ENCODE data around the gene VPS35L.
"Not testable (repeated sequence)": the region's sequence is repeated elsewhere in the genome, so short reads cannot be mapped to it uniquely, and the experiment has no call there.

The VPS35L gene

DNA sequence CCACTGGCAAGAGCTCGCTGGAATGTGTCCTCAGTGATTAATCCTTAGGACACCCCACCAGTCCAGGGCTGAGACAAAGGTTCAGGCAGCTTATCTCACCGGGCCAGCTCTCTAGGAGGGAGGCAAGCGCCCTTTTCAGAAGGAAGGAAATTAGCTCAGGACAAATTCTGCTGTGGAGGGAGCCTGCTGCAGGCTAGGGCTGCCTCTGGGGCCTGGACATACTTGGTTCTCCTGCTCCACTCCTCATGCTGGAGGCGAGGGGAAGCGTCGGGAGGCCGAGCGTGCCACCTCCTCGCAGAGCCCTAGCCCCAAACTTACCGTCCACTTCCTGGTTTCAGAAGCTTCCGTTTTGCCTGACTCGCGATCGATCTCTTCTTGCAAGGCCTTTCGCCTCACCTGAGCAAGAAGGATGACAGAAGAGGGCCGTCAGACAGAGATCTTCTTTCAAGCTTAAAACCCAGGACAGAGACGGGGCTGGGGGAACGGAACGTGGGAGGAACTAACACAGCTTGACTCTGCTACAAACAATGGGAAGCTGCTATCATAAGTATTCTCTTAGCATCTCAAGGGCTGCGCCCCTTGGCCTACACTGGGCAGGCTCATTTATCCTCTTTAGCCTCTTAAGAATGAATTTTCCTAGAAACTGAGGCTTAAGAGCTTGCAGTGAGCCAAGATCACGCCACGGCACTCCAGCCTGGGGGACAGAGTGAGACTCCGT, 154.8 kb downstream of the VPS35L start:
- no peak for DNase-seq

DNA sequence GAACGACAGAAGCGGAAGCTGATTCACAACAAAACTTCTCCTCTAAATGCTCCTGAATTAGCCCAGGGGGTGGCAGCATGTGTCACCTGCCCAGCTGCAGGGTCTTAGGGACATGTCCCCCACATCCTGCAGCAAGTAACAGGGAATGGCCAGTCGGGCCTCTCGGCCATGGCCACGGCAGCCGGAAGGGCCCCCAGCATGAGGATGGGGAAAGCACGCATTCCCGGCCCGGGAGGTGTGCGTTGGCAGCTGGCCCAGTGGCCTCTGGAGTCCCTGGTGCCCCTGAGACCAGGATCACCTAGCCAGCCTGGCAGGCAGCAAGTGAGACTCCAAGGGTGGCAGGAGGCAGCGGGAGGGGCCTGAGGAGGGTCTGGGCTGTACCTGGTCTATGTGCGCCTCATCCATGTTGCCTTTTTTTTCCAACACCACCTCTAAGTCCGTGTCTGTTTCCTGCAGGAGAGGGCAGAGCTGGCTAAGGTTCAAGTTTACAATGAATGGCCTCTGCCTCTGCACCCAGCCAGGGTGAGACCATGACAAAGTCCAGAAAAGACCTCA, 155.6 kb downstream of the VPS35L start:
- DNase-seq, result peak in 1 of 58 donors; percentile 21

DNA sequence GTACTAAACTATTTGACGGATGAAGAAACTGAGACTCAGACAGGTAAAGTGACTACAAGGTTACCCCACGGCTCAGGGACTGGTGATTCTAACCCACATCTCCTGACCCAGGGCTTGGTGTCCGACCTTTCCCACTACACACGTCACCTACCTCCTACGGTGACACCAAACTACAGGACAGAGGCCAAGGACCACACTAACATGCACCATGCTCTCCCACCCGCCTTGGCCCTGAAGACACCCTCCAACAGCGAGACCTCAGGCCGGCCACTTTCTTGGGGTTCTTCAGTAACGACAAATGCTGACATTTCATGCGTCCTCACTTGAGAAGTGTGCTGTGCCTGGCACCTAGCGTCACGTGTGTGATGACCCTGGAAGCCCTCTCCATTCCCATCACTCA, 156.1 kb downstream of the VPS35L start:
- DNase-seq, result no peak

DNA sequence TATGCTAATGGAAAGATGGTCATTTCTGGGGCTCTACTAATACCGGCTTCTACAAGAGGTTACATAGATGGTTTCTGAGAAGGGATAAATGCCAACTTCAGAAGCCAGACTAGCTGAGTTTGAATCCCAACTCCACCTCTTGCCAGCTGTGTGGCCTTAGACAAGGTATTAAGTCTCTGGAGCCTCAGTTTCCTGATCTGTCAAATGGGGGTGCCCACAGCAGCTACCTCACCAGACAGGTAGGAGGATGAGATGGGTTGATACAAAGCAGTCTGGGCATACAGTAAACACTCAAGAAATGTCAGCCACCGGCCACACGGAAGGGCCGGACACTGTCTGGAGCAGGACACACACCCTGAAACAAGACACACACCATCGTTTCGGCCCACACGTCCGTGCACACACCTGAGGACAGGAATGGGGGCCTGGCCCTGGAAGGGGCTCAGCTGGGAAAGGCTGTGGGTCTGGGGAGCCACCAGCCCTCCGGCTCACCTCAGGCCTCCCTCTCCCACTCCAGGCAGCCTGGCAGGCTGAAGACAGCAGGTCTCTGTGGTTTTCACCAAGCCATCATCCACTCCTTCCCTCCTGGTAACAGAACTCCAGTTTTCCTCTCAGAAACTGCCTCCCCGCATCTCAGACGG, 157.0 kb downstream of the VPS35L start:
- no peak for DNase-seq

DNA sequence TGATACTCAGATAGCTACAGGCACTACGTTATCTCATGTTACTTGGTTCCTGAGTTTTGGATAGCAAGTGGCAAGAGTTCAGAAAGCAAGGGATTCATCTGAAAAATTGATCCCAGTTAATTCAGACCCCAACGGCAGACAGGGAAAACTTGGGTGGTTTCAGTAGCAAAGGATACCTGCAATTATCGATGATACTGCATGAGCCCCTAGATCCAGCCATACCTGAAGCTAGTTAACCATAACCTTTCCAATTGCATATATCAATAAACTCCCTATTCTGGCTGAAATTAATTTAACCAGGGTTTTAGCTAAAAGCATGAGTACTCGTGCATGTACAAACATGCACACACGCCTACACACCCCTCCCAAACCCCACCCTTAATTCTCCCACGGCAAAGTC, 158.2 kb downstream of the VPS35L start:
- DNase-seq, result no peak

DNA sequence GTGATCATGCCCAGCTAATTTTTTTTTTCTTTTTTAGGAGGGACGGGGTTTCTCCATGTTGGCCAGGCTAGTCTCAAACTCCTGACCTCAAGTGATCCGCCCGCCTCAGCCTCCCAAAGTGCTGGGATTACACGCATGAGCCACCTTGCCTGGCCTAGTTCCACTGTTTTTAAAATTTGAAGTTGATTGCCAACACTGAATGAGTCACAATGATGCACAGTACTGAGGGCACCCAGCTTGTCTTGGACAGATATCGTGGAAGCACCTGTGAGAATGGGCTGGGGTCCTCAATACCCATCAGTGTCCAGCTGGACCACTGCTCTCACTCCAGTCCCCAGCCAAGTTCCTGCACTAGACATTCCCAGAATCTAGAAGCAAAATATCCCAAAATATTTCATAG, 160.1 kb downstream of the VPS35L start:
- no peak for DNase-seq

DNA sequence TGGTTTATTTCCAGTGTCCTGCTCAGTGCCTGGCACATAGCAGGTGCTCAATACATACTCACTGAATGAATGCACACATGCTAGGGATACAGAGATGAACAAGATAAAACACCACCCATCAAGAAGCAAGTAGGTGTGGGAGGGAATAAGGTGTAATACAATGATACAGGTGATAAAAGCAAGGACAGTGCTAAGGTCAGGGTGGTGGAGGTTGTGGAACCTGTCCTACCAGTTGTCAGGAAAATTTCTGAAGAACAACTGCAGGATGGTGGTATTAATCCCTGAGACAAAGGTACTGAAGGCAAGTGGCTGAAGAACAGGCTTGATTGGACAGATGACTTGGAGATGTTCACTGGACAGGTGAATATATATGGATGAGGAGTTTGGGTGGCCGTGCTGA, 160.7 kb downstream of the VPS35L start:
- DNase-seq, result no peak

DNA sequence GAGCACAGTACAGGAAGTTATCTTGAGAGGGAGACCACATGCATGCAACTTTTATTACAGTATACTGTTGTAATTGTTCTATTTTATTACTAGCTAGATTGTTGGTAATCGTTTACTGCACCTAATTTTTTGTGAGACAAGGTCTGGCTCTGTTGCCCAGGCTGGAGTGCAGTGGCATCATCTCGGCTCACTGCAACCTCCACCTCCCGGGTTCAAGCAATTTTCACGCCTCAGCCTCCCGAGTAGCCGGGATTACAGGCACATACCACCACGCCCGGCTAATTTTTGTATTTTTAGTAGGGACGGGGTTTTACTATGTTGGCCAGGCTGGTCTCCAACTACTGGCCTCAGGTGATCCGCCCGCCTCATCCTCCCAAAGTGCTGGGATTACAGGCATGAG, 161.2 kb downstream of the VPS35L start:
- DNase-seq, result not testable (repeated sequence)

DNA sequence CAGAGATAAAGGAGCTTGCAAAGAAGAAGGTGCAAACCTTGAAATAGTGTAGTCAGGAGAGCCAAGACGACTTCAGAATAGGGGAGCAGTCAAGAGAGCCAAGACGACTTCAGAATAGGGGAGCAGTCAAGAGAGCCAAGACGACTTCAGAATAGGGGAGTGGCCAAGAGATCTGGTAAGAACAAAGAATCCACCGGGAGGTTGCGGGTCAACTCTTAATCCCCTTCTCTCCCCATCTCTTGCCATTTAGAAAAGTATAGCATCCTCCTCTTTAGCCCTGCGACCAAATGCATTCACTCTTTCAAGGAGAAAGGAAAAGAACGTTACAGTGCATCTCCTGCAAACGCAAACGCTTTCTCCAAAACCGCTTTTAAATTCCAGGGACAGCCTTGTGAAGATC, 161.8 kb downstream of the VPS35L start:
- no peak for DNase-seq

DNA sequence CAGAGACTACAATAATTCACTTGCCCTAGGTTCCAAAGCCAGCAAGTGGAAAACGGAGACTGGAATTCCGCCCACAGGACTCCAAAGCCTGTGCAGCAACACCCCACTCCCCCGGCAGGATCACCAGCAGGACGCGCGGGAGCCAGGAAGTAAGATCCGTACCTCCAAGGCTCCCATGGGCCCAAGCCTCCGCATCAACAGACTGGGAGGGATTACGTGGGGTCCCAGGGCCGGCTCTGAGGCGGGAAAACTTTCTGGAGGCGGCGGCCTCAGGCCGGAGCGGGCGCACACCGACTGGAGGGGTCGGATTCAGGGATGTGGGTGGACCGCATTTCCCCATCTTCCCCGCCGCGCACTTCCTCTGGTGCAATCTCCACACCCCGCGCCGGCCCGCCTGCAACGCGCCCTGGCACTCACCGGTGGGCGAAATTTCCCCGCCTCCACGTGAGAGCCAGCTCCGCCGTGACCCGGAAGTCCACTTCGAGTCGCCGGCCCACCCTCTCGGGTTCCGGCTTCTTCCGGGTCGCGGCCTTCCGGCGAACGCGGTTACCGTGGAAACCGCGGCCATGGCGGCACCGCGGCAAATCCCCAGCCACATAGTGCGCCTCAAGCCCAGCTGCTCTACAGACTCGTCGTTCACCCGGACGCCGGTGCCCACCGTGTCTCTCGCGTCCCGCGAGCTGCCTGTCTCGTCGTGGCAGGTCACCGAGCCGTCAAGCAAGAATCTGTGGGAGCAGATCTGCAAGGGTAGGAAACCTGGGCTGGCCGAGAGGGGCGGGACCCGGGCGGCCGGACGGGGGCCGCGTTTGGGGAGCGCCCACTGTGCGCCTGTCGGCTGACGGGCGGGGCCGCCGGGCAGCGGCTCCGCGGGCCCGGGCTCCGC, 162.5 kb downstream of the VPS35L start, which contains the start of the genes IQCK and KNOP1:
TSS of gene IQCK (plus strand) at position 531 of the 883 bp plus-strand sequence. CDS start at position 567, 36 bp downstream.
TSS of gene KNOP1 (minus strand) at position 487 of the 883 bp plus-strand sequence. CDS start 3,192 bp downstream, outside the sequence.
- peak; percentile 46 to 91 (median 80) for DNase-seq

DNA sequence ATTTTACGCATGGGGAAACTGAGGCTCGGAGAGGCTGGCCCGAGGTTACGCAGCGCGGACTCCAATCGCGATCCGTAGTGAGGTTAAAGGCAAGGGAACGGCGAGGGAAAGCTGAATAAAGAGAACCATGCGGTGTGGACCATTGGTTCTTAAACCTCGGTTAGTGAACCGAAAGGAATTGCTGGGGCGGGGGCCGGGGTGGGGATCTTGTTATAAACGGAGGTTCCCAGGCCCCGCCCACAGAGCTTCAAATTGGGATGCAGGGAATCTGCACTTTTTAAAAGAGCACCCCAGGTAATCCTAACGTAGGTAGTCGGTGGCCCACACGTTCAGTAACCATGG, 163.1 kb downstream of the VPS35L start:
- DNase-seq, result peak in 9 of 58 donors; percentile 27 to 65 (median 44)

DNA sequence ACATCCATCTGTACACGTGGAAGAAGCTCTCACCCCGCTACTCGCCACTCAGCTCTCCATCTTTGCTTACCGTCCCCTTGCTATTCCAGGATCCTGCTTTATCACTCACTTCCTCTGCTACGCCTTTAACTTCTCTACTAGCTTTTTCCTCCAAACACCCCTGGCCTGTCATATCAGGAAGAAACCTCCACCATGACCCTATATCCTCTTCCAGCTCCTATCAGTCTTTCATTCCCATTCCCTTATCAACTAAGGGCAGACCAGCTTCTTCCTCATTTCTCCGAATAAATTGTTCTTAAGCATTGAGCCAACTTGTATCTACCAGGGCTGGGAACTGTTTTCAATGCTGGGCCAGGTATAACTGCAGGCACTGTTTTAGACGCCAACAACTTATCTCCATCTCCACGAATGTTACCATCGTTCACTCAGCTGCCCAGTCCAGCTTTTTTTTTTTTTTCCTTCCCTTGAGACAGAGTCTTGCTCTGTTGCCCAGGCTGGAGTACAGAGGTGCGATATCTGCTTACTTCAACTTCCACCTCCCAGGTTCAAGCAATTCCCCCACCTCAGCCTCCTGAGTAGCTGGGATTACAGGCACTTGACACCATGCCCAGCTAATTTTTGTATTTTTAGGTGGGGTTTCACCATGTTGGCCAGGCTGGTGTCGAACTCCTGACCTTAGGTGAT, 166.9 kb downstream of the VPS35L start:
- DNase-seq, result no peak

DNA sequence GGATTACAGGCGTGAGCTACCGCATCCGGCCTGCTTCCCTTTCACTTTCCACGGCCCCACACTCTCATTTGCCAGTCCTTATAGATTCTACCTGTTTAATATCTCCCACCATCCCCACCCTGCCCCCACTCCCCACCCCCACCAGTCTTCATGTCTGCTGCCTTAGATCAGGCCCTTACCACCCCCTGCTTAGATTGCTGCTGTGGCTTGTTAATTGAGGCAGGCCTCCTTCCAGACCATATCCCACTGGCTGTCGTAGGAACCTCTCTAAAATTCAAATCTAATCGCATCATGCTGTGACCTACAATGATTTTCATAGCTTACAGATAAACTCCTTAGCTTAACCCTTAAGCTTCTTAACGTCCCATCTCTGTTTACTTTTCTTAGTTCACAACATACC, 167.5 kb downstream of the VPS35L start:
- no peak for DNase-seq

DNA sequence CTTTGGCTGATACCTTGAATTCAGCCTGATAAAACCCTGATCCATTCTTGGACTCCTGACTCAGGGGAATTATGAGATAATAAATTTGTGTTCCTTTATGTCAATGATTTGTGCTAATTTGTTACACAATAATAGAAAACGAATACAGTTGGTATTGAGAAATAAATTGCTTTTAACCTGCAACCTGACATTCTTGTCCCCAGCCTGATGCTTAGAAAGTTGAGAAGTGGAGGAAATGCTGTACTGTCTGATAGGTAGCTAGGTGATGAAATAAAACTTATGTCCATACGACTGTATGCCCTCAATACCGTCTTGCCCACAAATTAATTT, 173.1 kb downstream of the VPS35L start:
- DNase-seq, result no peak

DNA sequence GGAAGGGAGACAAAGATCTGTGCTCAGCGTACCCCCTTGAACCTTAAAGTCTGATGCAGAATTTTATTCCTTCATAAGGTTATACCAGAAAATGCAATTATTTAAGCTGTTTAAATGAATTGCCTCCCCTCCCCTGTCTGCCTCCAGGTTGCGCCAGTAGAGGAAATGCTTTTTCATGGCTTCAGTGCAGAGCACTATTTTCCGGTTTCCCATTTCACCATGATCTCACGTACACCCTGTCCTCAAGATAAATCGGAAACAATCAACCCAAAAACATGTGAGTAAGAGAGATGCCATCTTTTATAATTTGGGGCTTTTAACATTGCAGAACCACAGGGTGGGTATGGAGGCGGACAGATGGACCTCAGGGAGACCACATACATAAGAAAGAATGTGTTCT, 178.0 kb downstream of the VPS35L start:
- no peak for DNase-seq

DNA sequence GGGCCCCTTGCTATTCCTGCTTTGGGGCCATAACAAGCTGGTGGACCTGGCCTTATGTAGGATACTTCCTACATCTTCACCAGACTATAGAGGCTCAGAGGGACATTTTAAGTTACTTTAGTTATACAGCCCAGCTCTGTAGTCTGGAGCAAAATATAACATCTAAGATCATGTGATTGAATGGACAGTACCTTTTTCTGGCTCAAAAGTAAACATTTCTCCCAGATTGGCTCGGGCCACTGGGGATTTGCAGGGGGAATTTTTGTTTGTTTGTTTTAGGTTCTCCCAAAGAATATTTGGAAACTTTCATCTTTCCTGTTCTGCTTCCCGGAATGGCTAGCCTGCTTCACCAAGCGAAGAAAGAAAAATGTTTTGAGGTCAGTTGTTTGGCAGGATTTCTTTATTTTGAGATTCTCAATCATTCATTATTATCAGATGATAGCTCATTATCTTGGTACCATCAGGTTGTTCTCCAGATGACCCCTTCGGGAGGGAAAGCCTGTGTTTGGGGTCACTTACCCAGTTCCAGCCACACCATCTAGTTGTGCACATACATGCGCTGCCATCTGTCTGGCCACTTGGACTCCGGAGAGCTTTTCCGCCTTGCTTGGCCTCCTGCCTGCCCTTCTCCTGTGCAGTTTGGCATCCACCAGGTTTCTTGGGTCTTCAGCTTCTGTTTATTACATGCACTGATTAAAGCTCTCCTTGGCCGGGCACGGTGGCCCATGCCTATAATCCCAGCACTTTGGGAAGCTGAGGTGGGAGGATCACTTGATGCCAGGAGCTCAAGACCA, 179.8 kb downstream of the VPS35L start:
- peak in 21 of 58 donors; percentile 1 to 57 (median 16) for DNase-seq

DNA sequence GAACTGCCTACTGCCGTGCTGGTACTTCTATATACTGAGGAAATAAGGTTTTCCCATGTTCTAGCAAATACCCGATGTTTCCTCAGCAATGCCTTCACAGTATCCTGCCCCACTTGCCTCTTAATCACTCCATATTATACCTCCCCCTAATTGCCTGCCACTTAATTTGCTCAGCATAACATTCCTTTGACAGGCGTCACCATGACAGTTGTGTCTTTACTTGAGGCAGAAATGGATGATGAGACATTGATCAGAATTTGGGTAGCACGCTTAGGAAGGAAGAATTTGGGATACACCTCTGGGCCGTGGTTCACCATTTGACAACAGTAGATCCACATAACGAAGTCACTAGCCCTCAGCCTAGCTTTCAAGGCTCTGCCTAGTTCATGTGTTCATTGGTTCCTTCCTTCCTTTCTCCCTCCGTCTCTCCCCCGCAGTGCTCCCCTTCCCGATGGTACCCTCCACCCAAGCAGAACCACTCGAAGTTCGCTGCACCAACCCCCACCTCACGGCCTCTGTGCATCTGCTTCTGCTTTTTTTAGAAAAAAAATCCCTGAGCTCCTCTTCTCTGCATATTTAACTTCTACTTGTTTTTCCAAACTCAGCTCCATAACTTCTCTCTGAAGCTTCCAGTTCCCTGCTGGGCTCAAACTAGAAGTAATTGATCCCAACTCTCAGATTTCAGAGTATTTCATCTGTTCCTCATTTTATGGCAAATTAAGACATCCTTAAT, 182.0 kb downstream of the VPS35L start:
- peak in 3 of 58 donors; percentile 1 to 33 (median 7) for DNase-seq

DNA sequence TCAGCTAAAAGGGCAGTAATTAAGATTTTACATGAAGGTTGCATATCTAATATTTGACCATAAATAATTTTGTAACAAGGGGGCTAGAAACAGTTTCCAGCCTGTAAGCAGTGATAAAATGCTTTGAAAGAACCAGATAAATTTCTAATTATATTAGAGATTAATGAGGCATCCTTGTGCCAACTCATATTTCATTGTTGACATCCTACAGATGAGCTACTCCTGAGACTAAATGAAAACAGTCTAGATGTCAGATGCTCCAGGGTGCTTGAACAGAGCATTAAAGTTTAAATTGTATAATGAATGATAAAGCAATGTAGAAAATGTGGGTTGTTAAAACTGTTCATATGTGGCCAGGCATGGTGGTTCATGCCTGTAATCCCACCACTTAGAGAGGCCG, 185.9 kb downstream of the VPS35L start:
- DNase-seq, result no peak

DNA sequence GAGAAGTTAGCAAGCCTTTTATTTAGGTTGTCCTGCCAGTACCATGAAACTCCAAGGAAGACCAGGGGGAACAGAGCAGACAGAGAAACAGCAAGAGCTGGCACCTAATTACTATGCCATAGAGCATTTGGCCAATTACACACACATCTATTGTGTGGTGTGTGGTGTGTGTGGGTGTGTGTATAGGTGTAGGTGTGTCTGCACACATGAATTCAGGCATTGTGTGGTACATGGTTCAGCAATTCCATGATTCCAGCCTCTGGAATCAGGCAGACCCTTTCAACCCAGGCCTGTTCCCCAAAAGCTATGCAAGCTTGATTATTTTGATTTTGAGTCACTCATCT, 188.3 kb downstream of the VPS35L start:
- no peak for DNase-seq

DNA sequence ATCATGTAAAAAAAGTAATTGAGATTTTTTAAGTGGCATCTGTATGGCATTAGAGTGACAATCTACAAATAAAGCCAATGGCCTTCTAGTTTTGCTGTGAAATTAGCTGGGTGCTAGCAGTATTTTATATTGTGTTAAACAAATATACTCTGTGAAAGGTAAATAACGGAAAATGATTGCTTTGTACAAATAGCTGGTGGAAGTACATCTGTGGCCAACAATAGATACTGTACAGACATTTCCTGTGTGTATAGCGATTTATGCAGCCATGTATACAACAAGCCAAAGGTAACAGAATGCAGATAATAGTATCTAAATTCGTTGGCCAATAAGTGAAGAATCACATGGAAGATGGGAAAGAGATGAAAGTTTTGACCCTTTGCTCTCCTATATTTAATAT, 189.2 kb downstream of the VPS35L start:
- DNase-seq, result no peak

Measured in anterior cingulate cortex (tissue), 58 donors.